ENCODE measurements around the gene SORCS2. TPM values are rescaled to one million over a fixed set of nuclear protein-coding genes. Genes with fewer than 3 reads are reported as not detected.

Gene SORCS2
- total and polyA plus RNA-seq, 4 donors: 2.2 to 7.7 (median 2.5) TPM

DNA sequence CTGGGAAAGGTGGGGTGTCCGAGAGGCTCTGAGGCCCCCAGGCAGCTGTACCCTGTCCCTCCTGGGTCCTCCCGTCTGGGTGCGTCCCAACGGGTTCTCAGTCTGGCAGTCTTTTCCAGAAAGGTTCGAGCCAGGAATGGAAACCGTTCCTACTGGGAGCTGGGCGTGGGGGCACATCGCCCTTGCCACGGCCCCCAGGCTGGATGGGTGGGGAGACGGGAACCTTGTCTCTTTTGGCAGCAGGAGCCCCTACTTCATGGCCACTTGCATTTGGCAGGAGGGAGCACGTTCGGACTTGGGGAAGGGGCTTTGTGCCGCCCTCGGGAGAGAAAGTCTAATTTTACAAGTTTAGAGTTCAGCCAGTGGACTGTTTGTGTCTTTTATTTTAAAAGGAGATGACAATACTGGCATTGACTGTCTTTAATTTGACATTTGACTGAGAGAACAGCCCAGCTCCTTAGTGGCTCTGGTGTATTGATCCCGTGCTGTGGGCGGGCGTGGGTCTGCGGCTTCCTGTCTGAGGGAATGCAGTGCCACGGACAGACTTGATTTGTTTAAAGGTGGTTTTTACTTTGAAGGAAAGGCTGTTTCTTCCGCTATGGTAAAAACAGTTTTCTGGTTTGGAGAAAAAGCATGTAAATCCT lies 95.1 kb downstream of the SORCS2 start:
- Histone ChIP-seq H3K27me3 (ENCODE audit: control insufficient read depth in 3 of 3, insufficient read depth in 3 of 3, low read length in 2 of 3) (no peaks in the 10 kb centered on the region), H3K9ac (ENCODE audit: insufficient read depth in 1 of 2, low read length in 2 of 2) (no peak overlapping the region), H3K27ac (ENCODE audit: low read depth in 1 of 2, low read length in 1 of 2) (no peak overlapping the region), H3K9me3 (ENCODE audit: control insufficient read depth in 4 of 4, insufficient read depth in 3 of 4, low read length in 3 of 4) (peaks cover 0 to 2% (median 0%) of the 10 kb centered on the region in 4 donors), H3K4me1 (ENCODE audit: control insufficient read depth in 5 of 5, insufficient read depth in 5 of 5, low read length in 5 of 5) (peaks cover 0 to 26% (median 0%) of the 10 kb centered on the region in 5 donors), H3K4me3 (no peak overlapping the region), H3K36me3 (ENCODE audit: control insufficient read depth in 4 of 4, insufficient read depth in 4 of 4, low read length in 4 of 4) (no peaks in the 10 kb centered on the region)
- DNase-seq (no peak), ATAC-seq (ENCODE audit: insufficient read depth, low FRiP score) (no peak)
- TF ChIP-seq, protein P1, sequence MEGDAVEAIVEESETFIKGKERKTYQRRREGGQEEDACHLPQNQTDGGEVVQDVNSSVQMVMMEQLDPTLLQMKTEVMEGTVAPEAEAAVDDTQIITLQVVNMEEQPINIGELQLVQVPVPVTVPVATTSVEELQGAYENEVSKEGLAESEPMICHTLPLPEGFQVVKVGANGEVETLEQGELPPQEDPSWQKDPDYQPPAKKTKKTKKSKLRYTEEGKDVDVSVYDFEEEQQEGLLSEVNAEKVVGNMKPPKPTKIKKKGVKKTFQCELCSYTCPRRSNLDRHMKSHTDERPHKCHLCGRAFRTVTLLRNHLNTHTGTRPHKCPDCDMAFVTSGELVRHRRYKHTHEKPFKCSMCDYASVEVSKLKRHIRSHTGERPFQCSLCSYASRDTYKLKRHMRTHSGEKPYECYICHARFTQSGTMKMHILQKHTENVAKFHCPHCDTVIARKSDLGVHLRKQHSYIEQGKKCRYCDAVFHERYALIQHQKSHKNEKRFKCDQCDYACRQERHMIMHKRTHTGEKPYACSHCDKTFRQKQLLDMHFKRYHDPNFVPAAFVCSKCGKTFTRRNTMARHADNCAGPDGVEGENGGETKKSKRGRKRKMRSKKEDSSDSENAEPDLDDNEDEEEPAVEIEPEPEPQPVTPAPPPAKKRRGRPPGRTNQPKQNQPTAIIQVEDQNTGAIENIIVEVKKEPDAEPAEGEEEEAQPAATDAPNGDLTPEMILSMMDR (IDR thresholded peaks at IDR 0.05; ENCODE audit: control extremely low read depth, extremely low read depth): no peak
- WGBS, 2 donors: 68 to 81% methylated on average over 20 of the region's 20 CpGs

DNA sequence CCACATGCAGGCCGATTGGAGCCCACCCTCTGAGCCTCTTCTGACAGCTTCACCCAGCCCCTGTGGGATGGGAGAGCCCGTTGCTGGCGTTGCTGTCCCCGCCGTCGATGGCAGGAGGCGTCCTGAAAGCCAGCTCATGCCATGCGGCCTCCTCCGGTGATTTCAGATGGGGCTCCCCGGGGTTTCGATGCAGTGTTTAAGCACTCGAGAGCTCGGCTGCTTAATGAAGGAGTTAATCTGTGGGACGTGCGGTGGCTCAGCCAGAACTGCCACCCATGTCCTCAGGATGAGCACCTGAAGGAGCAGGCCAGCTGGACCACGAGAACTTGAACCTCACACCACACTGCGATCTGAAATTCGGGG lies 95.6 kb downstream of the SORCS2 start:
- TF ChIP-seq, protein P1 (IDR thresholded peaks at IDR 0.05; ENCODE audit: control extremely low read depth, extremely low read depth): no peak
- 66 to 73% methylated on average over 18 of the region's 18 CpGs for WGBS, 2 donors
- H3K36me3 ChIP-seq (ENCODE audit: control insufficient read depth in 4 of 4, insufficient read depth in 4 of 4, low read length in 4 of 4): no peaks in the 10 kb centered on the region
- no peak overlapping the region for H3K4me3 ChIP-seq
- no peak overlapping the region for H3K9ac ChIP-seq (ENCODE audit: insufficient read depth in 1 of 2, low read length in 2 of 2)
- ATAC-seq (ENCODE audit: insufficient read depth, low FRiP score): no peak
- peaks cover 0 to 2% (median 0%) of the 10 kb centered on the region in 4 donors for H3K9me3 ChIP-seq (ENCODE audit: control insufficient read depth in 4 of 4, insufficient read depth in 3 of 4, low read length in 3 of 4)
- H3K27ac ChIP-seq (ENCODE audit: low read depth in 1 of 2, low read length in 1 of 2): no peak overlapping the region
- peaks cover 0 to 22% (median 0%) of the 10 kb centered on the region in 5 donors for H3K4me1 ChIP-seq (ENCODE audit: control insufficient read depth in 5 of 5, insufficient read depth in 5 of 5, low read length in 5 of 5)
- no peaks in the 10 kb centered on the region for H3K27me3 ChIP-seq (ENCODE audit: control insufficient read depth in 3 of 3, insufficient read depth in 3 of 3, low read length in 2 of 3)
- DNase-seq: no peak

DNA sequence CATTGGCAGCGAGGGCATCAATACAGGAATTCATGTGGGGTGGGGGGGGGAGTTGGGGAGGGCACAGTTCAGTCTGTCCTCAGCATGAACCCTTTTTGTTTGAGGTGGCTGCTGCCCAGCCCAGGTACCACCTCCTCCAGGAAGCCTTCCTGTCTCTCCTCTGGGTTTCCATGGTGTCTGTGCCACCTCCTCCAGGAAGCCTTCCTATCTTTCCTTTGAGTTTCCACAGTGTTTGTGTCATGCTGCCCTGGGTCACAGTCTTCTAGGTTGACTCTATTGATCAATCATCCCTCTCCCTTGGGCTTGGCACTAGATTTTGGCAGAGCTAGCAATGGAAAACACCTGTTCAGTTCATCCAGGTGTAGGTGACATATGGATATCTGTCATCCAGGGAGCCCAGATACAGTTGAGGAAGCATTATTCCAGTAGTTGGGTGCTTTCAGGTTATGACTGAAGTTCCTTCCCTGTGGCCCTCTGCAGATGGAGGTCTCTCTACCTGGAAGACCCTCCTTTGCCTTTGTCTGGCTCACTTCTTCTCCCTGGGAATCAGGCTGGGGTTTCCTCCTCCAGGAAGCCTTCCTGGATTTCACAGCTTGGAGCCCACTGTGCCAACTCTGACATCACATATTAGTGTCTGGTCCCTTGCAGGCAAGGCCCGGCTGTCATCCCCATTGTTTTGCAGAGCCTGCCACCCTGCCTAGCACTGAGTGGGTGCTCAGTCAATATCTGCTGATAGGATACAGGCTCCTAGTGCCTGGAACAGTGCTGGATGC lies 96.6 kb downstream of the SORCS2 start:
- peaks cover 0 to 15% (median 0%) of the 10 kb centered on the region in 5 donors for H3K4me1 ChIP-seq (ENCODE audit: control insufficient read depth in 5 of 5, insufficient read depth in 5 of 5, low read length in 5 of 5)
- DNase-seq (no peak), ATAC-seq (ENCODE audit: insufficient read depth, low FRiP score) (no peak)
- H3K9ac ChIP-seq (ENCODE audit: insufficient read depth in 1 of 2, low read length in 2 of 2): no peak overlapping the region
- no peaks in the 10 kb centered on the region for H3K27me3 ChIP-seq (ENCODE audit: control insufficient read depth in 3 of 3, insufficient read depth in 3 of 3, low read length in 2 of 3)
- H3K36me3 ChIP-seq (ENCODE audit: control insufficient read depth in 4 of 4, insufficient read depth in 4 of 4, low read length in 4 of 4): no peaks in the 10 kb centered on the region
- WGBS, 2 donors: 79 to 82% methylated on average over 2 of the region's 2 CpGs
- TF ChIP-seq, protein P1 (IDR thresholded peaks at IDR 0.05; ENCODE audit: control extremely low read depth, extremely low read depth): no peak
- H3K9me3 ChIP-seq (ENCODE audit: control insufficient read depth in 4 of 4, insufficient read depth in 3 of 4, low read length in 3 of 4): peaks cover 0 to 2% (median 0%) of the 10 kb centered on the region in 4 donors
- no peak overlapping the region for H3K27ac ChIP-seq (ENCODE audit: low read depth in 1 of 2, low read length in 1 of 2)
- no peak overlapping the region for H3K4me3 ChIP-seq
